Lower leg skin (tissue), 3 donors: ENCODE data around the gene DMAP1.

ENCODE experiments used
- POLR2A ChIP-seq, 2 donors: fragments of 450-650 bp; IDR thresholded peaks; one replicate each; pipeline ENCODE4 v1.6.1; 2016 to 2017; ENCODE audit warnings: antibody characterized with exemption in 2 of 2, mild to moderate bottlenecking in 1 of 2, moderate library complexity in 1 of 2
- TF ChIP-seq, protein P1 (sequence below), 3 donors: fragments of 450-650 bp; IDR thresholded peaks; one replicate each; pipeline ENCODE4 v1.5.1; 2016; ENCODE audit warnings: antibody characterized with exemption in 3 of 3, mild to moderate bottlenecking in 3 of 3, moderate library complexity in 2 of 3

DNA sequence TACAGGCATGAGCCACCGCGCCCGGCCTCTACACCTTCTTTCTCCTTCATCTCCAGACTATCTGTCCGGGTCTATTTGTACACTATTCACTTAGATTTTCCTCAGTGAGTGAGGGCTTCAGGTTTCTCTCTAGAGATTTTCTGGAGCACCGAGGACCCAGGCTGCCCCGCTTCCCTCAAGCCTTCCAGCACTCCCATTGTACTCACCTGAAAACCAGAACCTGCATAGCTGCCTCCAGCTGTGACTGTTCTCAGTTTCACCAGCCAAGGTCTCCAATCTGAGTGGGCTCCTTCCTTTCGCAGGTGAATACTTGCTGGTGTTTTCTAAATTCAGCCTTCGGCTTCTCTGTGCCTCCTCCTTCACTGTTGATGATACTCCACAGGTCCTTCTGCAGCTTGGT is 12.9 kb upstream of the DMAP1 start:
- TF ChIP-seq, protein P1, sequence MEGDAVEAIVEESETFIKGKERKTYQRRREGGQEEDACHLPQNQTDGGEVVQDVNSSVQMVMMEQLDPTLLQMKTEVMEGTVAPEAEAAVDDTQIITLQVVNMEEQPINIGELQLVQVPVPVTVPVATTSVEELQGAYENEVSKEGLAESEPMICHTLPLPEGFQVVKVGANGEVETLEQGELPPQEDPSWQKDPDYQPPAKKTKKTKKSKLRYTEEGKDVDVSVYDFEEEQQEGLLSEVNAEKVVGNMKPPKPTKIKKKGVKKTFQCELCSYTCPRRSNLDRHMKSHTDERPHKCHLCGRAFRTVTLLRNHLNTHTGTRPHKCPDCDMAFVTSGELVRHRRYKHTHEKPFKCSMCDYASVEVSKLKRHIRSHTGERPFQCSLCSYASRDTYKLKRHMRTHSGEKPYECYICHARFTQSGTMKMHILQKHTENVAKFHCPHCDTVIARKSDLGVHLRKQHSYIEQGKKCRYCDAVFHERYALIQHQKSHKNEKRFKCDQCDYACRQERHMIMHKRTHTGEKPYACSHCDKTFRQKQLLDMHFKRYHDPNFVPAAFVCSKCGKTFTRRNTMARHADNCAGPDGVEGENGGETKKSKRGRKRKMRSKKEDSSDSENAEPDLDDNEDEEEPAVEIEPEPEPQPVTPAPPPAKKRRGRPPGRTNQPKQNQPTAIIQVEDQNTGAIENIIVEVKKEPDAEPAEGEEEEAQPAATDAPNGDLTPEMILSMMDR (IDR thresholded peaks at IDR 0.05): no peak
- TF ChIP-seq POLR2A (IDR thresholded peaks at IDR 0.05): no peak
